WI38 (cell line): ENCODE data around the gene BMPR1B.

ENCODE experiments used
- H3K4me3 ChIP-seq: 2 replicates; pipeline ENCODE4 v1.5.1; 2011; ENCODE audit warnings: low read depth, mild to moderate bottlenecking, control low read depth, low read length
- CTCF ChIP-seq: IDR thresholded peaks from 2 replicates; pipeline ENCODE4 v1.5.1; 2012; ENCODE audit warnings: low read depth, mild to moderate bottlenecking, control low read depth, low read length

Gene BMPR1B

GRCh38 chr4:94782707-94783106 is 25.0 kb downstream of the BMPR1B start:
- H3K4me3 ChIP-seq, result no peak overlapping the region
- no peak for TF ChIP-seq CTCF

- TF ChIP-seq CTCF, result no peak
- no peak overlapping the region for H3K4me3 ChIP-seq
These were observed 33.9 kb downstream of the BMPR1B start for GRCh38 chr4:94791701-94792100.

GRCh38 chr4:94798808-94799207 is 41.1 kb downstream of the BMPR1B start:
- no peak for TF ChIP-seq CTCF

GRCh38 chr4:94801016-94801415 is 43.3 kb downstream of the BMPR1B start:
- H3K4me3 ChIP-seq, result no peak overlapping the region
- no peak for TF ChIP-seq CTCF

More at GRCh38 chr4:94798808-94799207, 41.1 kb downstream of the BMPR1B start:
- no peak overlapping the region for H3K4me3 ChIP-seq

GRCh38 chr4:94802091-94802490 is 44.3 kb downstream of the BMPR1B start:
- no peak overlapping the region for H3K4me3 ChIP-seq
- no peak for TF ChIP-seq CTCF

GRCh38 chr4:94803181-94803580 is 45.4 kb downstream of the BMPR1B start:
- no peak overlapping the region for H3K4me3 ChIP-seq
- no peak for TF ChIP-seq CTCF

- no peak overlapping the region for H3K4me3 ChIP-seq
- TF ChIP-seq CTCF, result no peak
These were observed 46.9 kb downstream of the BMPR1B start for GRCh38 chr4:94804650-94805049.
